ENCODE results near the gene PIAS1.
"Not testable (repeated sequence)": the region's sequence is repeated elsewhere in the genome, so short reads cannot be mapped to it uniquely, and the experiment has no call there.

PIAS1 gene

DNA sequence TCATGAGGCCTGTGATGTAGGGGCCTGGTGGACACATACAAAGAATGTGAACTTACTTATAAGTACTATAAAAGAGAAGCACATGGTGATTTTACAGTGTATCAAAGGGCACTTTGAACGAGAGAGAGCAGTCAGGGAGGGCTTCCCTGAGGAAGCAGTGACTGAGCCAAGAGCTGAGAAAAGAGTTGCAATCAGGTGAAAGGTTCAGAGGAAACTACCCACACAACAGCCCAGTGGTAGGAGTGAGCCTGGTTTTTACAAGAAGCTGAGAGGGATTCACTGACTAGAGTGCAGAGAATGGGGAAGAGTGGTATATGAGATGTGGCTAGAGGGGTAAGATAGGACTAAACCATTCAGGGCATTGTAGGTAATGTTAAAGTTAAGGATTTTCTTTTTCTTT lies 93.9 kb downstream of the PIAS1 start:
- DNase-seq (ENCODE audit: low read depth, low spot score) = no peak
- H3K4me1 ChIP-seq (ENCODE audit: control insufficient read depth, insufficient read depth, low read length) = no peaks in the 10 kb centered on the region
- no peaks in the 10 kb centered on the region for H3K9me3 ChIP-seq (ENCODE audit: control insufficient read depth, insufficient read depth, low read length)
- no CpG with 5 or more reads among the region's 1 CpG for WGBS (ENCODE audit: insufficient coverage, insufficient read length)
- no peak overlapping the region for H3K27ac ChIP-seq (ENCODE audit: low read length)
- H3K4me3 ChIP-seq (ENCODE audit: low read length) = no peak overlapping the region
- no peaks in the 10 kb centered on the region for H3K36me3 ChIP-seq (ENCODE audit: control insufficient read depth, insufficient read depth, low read length)
- H3K27me3 ChIP-seq (ENCODE audit: control insufficient read depth, insufficient read depth, low read length) = no peaks in the 10 kb centered on the region

DNA sequence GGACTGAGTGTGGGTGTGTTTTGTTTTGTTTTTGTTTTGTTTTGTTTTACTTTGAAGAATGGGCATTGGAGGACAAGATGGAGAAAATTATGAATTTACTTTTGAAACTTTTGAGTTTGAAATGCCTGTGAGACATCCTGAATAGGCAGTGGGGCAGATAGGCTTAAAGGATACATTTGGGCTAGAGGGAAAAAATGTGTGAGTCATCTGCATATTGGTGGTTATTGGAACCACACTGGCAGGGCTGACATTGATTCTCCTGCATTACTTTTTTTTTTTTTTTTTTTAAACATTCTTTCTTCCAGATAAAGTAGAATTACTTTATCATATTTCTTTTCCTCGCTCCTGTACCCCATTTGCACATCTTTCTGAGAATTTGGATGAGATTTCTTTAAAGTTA lies 94.9 kb downstream of the PIAS1 start:
- Histone ChIP-seq H3K27ac (ENCODE audit: low read length) (no peak overlapping the region), H3K27me3 (ENCODE audit: control insufficient read depth, insufficient read depth, low read length) (no peaks in the 10 kb centered on the region), H3K9me3 (ENCODE audit: control insufficient read depth, insufficient read depth, low read length) (no peaks in the 10 kb centered on the region), H3K36me3 (ENCODE audit: control insufficient read depth, insufficient read depth, low read length) (no peaks in the 10 kb centered on the region), H3K4me1 (ENCODE audit: control insufficient read depth, insufficient read depth, low read length) (no peaks in the 10 kb centered on the region), H3K4me3 (ENCODE audit: low read length) (no peak overlapping the region)
- WGBS (ENCODE audit: insufficient coverage, insufficient read length) = no CpG with 5 or more reads among the region's 1 CpG
- no peak for DNase-seq (ENCODE audit: low read depth, low spot score)

DNA sequence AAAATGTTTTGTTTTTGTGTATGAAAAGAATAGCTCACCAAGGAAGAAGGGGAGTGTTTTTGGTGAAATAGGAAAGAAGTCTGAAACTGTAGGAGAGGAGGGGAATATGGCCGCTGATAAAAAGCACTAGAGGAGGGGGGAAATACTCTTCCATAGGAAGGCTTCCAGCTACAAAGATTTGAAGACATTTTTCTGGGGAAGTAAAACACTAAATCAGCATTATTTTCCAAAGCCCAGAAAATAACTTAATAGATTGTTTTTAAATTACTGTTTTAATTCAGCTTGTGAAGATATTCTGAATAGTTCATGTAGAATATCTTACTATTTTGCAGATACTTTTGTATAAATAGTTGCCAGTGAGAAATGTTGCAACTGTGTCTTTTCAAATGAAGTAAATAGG lies 96.1 kb downstream of the PIAS1 start:
- no peaks in the 10 kb centered on the region for H3K4me1 ChIP-seq (ENCODE audit: control insufficient read depth, insufficient read depth, low read length)
- H3K4me3 ChIP-seq (ENCODE audit: low read length) = no peak overlapping the region
- H3K27me3 ChIP-seq (ENCODE audit: control insufficient read depth, insufficient read depth, low read length) = no peaks in the 10 kb centered on the region
- whole genome bisulfite sequencing (ENCODE audit: insufficient coverage, insufficient read length) = no CpG with 5 or more reads among the region's 1 CpG
- no peaks in the 10 kb centered on the region for H3K9me3 ChIP-seq (ENCODE audit: control insufficient read depth, insufficient read depth, low read length)
- no peak overlapping the region for H3K27ac ChIP-seq (ENCODE audit: low read length)
- H3K36me3 ChIP-seq (ENCODE audit: control insufficient read depth, insufficient read depth, low read length) = no peaks in the 10 kb centered on the region
- no peak for DNase-seq (ENCODE audit: low read depth, low spot score)

DNA sequence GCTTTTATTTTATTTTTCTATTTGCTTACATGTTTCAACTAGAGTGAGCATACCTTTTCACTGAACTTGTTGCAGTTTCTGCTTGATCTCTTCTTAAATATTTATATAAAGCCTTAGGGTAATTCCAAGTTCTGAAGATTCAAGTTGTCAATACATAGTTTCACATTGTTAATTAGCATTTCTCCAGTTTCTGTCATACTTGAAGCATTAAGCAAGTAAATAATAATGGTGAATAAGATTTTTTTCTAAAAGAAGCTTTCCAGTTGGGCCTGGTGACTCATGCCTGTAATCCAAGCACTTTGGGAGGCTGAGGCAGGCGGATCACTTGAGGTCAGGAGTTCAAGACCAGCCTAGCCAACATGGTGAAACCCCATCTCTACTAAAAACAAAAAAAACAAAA lies 97.2 kb downstream of the PIAS1 start:
- H3K36me3 ChIP-seq (ENCODE audit: control insufficient read depth, insufficient read depth, low read length) = no peaks in the 10 kb centered on the region
- no peaks in the 10 kb centered on the region for H3K4me1 ChIP-seq (ENCODE audit: control insufficient read depth, insufficient read depth, low read length)
- no peak overlapping the region for H3K27ac ChIP-seq (ENCODE audit: low read length)
- WGBS (ENCODE audit: insufficient coverage, insufficient read length) = no CpG with 5 or more reads among the region's 1 CpG
- H3K4me3 ChIP-seq (ENCODE audit: low read length) = no peak overlapping the region
- H3K9me3 ChIP-seq (ENCODE audit: control insufficient read depth, insufficient read depth, low read length) = no peaks in the 10 kb centered on the region
- H3K27me3 ChIP-seq (ENCODE audit: control insufficient read depth, insufficient read depth, low read length) = no peaks in the 10 kb centered on the region
- no peak for DNase-seq (ENCODE audit: low read depth, low spot score)

DNA sequence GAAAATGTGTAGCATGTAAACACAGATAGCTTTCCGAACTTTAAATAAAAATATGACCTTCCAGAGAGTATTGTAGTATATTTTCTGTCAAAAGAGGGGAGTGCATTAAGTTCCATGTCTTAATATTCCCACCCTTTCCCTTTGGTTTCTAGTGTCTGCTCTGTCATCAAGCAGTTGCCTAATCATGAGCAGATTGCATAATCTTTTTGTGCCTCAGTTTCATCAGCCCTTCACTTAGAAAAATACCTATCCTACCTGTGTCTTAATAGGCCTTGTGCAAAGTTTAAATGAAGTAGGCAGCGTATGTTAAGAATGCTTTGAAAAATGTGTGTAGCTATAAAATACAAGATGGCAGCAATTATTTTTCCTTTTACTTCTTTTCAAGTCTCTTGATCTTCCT lies 98.2 kb downstream of the PIAS1 start:
- H3K4me1 ChIP-seq (ENCODE audit: control insufficient read depth, insufficient read depth, low read length) = no peaks in the 10 kb centered on the region
- DNase-seq (ENCODE audit: low read depth, low spot score) = no peak
- no CpG with 5 or more reads among the region's 2 CpGs for WGBS (ENCODE audit: insufficient coverage, insufficient read length)
- no peaks in the 10 kb centered on the region for H3K27me3 ChIP-seq (ENCODE audit: control insufficient read depth, insufficient read depth, low read length)
- no peak overlapping the region for H3K27ac ChIP-seq (ENCODE audit: low read length)
- no peaks in the 10 kb centered on the region for H3K9me3 ChIP-seq (ENCODE audit: control insufficient read depth, insufficient read depth, low read length)
- no peak overlapping the region for H3K4me3 ChIP-seq (ENCODE audit: low read length)
- no peaks in the 10 kb centered on the region for H3K36me3 ChIP-seq (ENCODE audit: control insufficient read depth, insufficient read depth, low read length)

DNA sequence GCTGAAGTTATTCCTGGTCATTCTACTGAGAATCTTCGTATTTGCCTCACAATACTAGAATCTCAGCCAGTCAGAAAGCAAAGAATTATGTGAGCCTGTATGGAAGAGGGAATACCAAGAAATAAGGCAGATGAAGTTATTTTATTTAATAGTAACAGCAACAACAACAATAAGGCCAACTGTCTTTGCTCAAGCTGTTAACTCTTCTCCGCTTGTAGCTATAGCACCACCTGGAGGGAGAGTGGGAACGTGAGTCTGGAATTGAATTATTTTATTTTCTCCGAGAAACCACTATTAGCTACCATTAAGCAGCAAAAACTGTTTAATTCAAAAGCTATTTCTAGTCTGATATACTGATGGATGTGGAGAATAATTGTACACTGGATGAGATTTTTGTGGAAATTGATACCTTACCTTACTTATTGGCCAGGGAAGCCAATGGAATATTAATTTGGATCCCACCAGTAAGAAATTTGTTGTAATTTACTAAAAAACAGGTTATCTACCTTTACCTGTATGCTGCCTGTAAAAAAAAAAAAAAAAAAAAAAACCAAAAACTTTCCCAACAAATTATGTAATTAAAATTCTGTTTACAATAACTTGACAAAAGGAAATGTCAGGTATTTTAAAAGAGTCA lies 100.9 kb downstream of the PIAS1 start:
- WGBS (ENCODE audit: insufficient coverage, insufficient read length) = no CpG with 5 or more reads among the region's 4 CpGs
- no peak overlapping the region for H3K27ac ChIP-seq (ENCODE audit: low read length)
- H3K36me3 ChIP-seq (ENCODE audit: control insufficient read depth, insufficient read depth, low read length) = no peaks in the 10 kb centered on the region
- H3K4me3 ChIP-seq (ENCODE audit: low read length) = no peak overlapping the region
- H3K9me3 ChIP-seq (ENCODE audit: control insufficient read depth, insufficient read depth, low read length) = no peaks in the 10 kb centered on the region
- no peaks in the 10 kb centered on the region for H3K27me3 ChIP-seq (ENCODE audit: control insufficient read depth, insufficient read depth, low read length)
- DNase-seq (ENCODE audit: low read depth, low spot score) = peak; percentile 7
- no peaks in the 10 kb centered on the region for H3K4me1 ChIP-seq (ENCODE audit: control insufficient read depth, insufficient read depth, low read length)

DNA sequence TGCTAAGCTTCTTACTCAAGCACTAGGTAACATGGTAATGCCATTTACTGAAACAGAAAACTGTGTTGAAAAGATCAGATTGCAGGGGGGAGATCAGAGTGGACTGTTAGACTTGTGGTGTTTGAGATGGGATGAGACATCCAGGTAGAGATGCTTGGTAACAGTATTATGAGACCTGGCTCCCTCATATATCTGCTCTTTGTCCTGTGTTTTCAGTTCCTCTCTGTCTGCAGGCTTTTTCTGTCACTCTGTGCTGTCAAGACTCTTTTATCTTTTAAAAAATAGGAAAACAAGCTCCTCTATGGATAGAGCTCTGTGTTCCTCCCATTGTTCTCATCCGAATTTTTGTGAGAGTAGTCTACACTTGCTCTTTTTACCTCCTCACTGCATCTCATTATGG lies 103.0 kb downstream of the PIAS1 start:
- no CpG with 5 or more reads among the region's 1 CpG for WGBS (ENCODE audit: insufficient coverage, insufficient read length)
- H3K4me3 ChIP-seq (ENCODE audit: low read length) = no peak overlapping the region
- H3K27ac ChIP-seq (ENCODE audit: low read length) = no peak overlapping the region
- DNase-seq (ENCODE audit: low read depth, low spot score) = no peak
- no peaks in the 10 kb centered on the region for H3K36me3 ChIP-seq (ENCODE audit: control insufficient read depth, insufficient read depth, low read length)
- no peaks in the 10 kb centered on the region for H3K27me3 ChIP-seq (ENCODE audit: control insufficient read depth, insufficient read depth, low read length)
- no peaks in the 10 kb centered on the region for H3K9me3 ChIP-seq (ENCODE audit: control insufficient read depth, insufficient read depth, low read length)
- no peaks in the 10 kb centered on the region for H3K4me1 ChIP-seq (ENCODE audit: control insufficient read depth, insufficient read depth, low read length)

DNA sequence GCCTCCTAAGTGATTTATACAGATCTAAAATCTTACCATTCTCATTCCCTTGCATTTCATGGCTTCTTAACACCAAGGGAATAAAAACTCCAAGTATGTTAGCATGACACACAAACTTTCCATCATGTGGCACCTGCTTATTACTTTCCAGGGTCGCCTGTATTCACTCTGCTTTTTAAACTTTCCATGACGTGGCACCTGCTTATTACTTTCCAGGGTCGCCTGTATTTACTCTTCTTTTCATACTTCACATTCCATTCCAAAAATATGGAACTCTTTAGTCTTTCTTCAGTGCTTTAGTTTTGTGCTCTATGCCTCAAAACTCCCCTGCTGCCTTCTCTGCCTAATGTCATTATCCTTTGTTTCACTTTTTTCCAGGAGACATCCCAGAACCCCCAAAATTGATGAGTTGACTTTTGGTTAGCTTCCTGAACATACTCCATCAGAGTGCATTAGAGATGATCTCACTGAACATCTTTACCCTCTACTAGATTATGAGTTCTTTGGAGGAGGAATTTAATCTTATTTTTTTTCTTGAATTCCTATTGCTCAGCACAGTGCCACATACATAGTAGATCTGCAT lies 104.0 kb downstream of the PIAS1 start:
- no peak overlapping the region for H3K27ac ChIP-seq (ENCODE audit: low read length)
- no CpG with 5 or more reads among the region's 3 CpGs for WGBS (ENCODE audit: insufficient coverage, insufficient read length)

DNA sequence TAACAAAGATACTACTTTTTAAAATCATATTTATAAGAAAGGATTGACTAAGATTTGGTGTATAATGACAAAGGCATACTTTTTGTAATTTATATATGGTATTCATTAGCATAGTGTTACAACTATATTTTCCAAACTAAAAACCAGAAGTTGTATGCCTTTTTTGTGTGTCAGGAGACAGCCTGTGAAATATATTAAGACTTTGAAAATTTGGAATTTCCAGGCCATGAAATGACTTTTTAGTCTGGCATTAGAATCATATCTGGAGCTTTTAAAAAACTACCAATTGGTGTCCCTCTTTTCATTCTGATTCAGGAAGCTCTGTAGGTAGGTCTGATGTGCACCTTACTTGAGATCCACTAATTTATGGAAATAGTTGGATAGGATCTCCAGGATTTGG lies 109.1 kb downstream of the PIAS1 start:
- Histone ChIP-seq H3K36me3 (ENCODE audit: control insufficient read depth, insufficient read depth, low read length) (no peaks in the 10 kb centered on the region), H3K27me3 (ENCODE audit: control insufficient read depth, insufficient read depth, low read length) (no peaks in the 10 kb centered on the region), H3K27ac (ENCODE audit: low read length) (no peak overlapping the region), H3K4me3 (ENCODE audit: low read length) (no peak overlapping the region), H3K9me3 (ENCODE audit: control insufficient read depth, insufficient read depth, low read length) (no peaks in the 10 kb centered on the region), H3K4me1 (ENCODE audit: control insufficient read depth, insufficient read depth, low read length) (no peaks in the 10 kb centered on the region)
- DNase-seq (ENCODE audit: low read depth, low spot score) = no peak

More for the DNA sequence above, 104.0 kb downstream of the PIAS1 start:
- H3K4me3 ChIP-seq (ENCODE audit: low read length) = no peak overlapping the region
- H3K36me3 ChIP-seq (ENCODE audit: control insufficient read depth, insufficient read depth, low read length) = no peaks in the 10 kb centered on the region
- no peaks in the 10 kb centered on the region for H3K4me1 ChIP-seq (ENCODE audit: control insufficient read depth, insufficient read depth, low read length)
- no peaks in the 10 kb centered on the region for H3K9me3 ChIP-seq (ENCODE audit: control insufficient read depth, insufficient read depth, low read length)
- DNase-seq (ENCODE audit: low read depth, low spot score) = no peak
- no peaks in the 10 kb centered on the region for H3K27me3 ChIP-seq (ENCODE audit: control insufficient read depth, insufficient read depth, low read length)

DNA sequence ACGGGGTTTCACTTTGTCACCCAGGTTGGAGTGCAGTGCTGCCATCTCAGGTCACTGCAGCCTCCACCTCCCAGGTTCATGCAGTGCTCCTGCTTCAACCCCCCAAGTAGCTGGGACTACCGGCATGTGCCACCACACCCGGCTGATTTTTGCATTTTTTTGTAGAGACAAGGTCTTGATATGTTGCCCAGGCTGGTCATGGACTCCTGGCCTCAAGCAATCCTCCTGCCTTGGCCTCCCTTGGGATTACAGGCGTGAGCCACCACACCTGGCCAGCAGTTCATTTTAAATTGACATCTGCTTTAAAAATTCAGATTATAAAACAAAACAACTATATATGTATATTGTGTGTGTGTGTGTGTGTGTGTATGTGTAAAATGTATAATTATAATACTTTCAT lies 112.7 kb downstream of the PIAS1 start:
- no peaks in the 10 kb centered on the region for H3K9me3 ChIP-seq (ENCODE audit: control insufficient read depth, insufficient read depth, low read length)
- H3K27me3 ChIP-seq (ENCODE audit: control insufficient read depth, insufficient read depth, low read length) = no peaks in the 10 kb centered on the region
- WGBS (ENCODE audit: insufficient coverage, insufficient read length) = no CpG with 5 or more reads among the region's 4 CpGs
- H3K27ac ChIP-seq (ENCODE audit: low read length) = no peak overlapping the region
- H3K4me1 ChIP-seq (ENCODE audit: control insufficient read depth, insufficient read depth, low read length) = no peaks in the 10 kb centered on the region
- H3K36me3 ChIP-seq (ENCODE audit: control insufficient read depth, insufficient read depth, low read length) = no peaks in the 10 kb centered on the region
- no peak for DNase-seq (ENCODE audit: low read depth, low spot score)
- no peak overlapping the region for H3K4me3 ChIP-seq (ENCODE audit: low read length)

DNA sequence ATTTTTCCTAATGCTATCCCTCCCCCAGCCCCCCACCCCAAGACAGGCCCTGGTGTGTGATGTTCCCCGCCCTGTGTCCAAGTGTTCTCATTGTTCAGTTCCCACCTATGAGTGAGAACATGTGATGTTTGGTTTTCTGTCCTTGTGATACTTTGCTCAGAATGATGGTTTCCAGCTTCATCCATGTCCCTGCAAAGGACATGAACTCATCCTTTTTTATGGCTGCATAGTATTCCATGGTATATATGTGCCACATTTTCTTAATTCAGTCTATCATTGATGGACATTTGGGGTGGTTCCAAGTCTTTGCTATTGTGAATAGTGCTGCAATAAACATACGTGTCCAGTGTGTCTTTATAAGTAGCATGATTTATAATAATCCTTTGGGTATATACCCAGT lies 117.9 kb downstream of the PIAS1 start:
- not testable (repeated sequence) for H3K36me3 ChIP-seq (ENCODE audit: control insufficient read depth, insufficient read depth, low read length); DNase-seq (ENCODE audit: low read depth, low spot score); H3K4me1 ChIP-seq (ENCODE audit: control insufficient read depth, insufficient read depth, low read length); H3K4me3 ChIP-seq (ENCODE audit: low read length); H3K27me3 ChIP-seq (ENCODE audit: control insufficient read depth, insufficient read depth, low read length); H3K27ac ChIP-seq (ENCODE audit: low read length); H3K9me3 ChIP-seq (ENCODE audit: control insufficient read depth, insufficient read depth, low read length)
- WGBS (ENCODE audit: insufficient coverage, insufficient read length) = no CpG with 5 or more reads among the region's 2 CpGs
